Subcutaneous abdominal adipose tissue (tissue), 5 donors: ENCODE data around the gene MLST8.
A peak's percentile ranks its signal among the peaks of the same experiment; 100 is the strongest.
"Not testable (repeated sequence)": the region's sequence is repeated elsewhere in the genome, so short reads cannot be mapped to it uniquely, and the experiment has no call there.

Source experiments
- H3K27ac ChIP-seq: one replicate; pipeline ENCODE4 v1.7.0; 2013; ENCODE audit warnings: low read depth, mild to moderate bottlenecking, inconsistent platforms, low read length, moderate library complexity
- H3K27me3 ChIP-seq, 5 donors: one replicate each; pipeline ENCODE4 v1.7.0; 2013; ENCODE audit warnings: low read length in 5 of 5, inconsistent platforms in 1 of 5; ENCODE audit not compliant: control insufficient read depth in 5 of 5, insufficient read depth in 4 of 5
- H3K36me3 ChIP-seq, 5 donors: one replicate each; pipeline ENCODE4 v1.7.0; 2013; ENCODE audit warnings: low read length in 5 of 5; ENCODE audit not compliant: control insufficient read depth in 5 of 5, insufficient read depth in 5 of 5
- H3K4me1 ChIP-seq, 5 donors: one replicate each; pipeline ENCODE4 v1.7.0; 2013; ENCODE audit warnings: low read length in 5 of 5, mild to moderate bottlenecking in 3 of 5, moderate library complexity in 1 of 5; ENCODE audit not compliant: control insufficient read depth in 5 of 5, insufficient read depth in 5 of 5
- H3K4me3 ChIP-seq, 5 donors: one replicate each; pipeline ENCODE4 v1.7.0; 2013; ENCODE audit warnings: low read length in 5 of 5, low read depth in 1 of 5
- H3K9ac ChIP-seq, 5 donors: one replicate each; pipeline ENCODE4 v1.7.0; 2013; ENCODE audit warnings: low read length in 5 of 5, mild to moderate bottlenecking in 4 of 5, moderate library complexity in 3 of 5
- H3K9me3 ChIP-seq, 5 donors: one replicate each; pipeline ENCODE4 v1.7.0; 2013; ENCODE audit warnings: low read length in 5 of 5; ENCODE audit not compliant: control insufficient read depth in 5 of 5
- donor health status: healthy.
- donor health status: healthy.
- donor health status: healthy.
- donor health status: healthy.
- donor health status: healthy.

Gene MLST8

GRCh38 chr16:2235695-2236336 is 30.6 kb downstream of the MLST8 start:
- Histone ChIP-seq H3K4me3 (peak overlapping the region in 1 of 5 donors; percentile 49), H3K4me1 (peaks cover 0 to 23% (median 17%) of the 10 kb centered on the region in 5 donors), H3K36me3 (peaks cover 0 to 59% (median 54%) of the 10 kb centered on the region in 5 donors), H3K27me3 (peaks cover 0 to 18% (median 8%) of the 10 kb centered on the region in 5 donors), H3K9ac (no peak overlapping the region), H3K9me3 (no peaks in the 10 kb centered on the region), H3K27ac (no peak overlapping the region)

GRCh38 chr16:2236337-2237101 is 31.3 kb downstream of the MLST8 start, which contains the start of gene DNASE1L2:
TSS of gene DNASE1L2 (plus strand) at chr16:2236444. CDS start at chr16:2236817, 373 bp downstream.
- Histone ChIP-seq H3K27ac (no peak within 1 kb of the TSS), H3K36me3 (peaks cover 0 to 52% (median 47%) of the 10 kb centered on the region in 5 donors), H3K27me3 (peaks cover 0 to 18% (median 8%) of the 10 kb centered on the region in 5 donors), H3K4me3 (peak within 1 kb of the TSS in 3 of 5 donors; percentile 6 to 49 (median 48)), H3K9ac (peak within 1 kb of the TSS in 1 of 5 donors; percentile 47), H3K4me1 (peaks cover 0 to 23% (median 17%) of the 10 kb centered on the region in 5 donors), H3K9me3 (no peaks in the 10 kb centered on the region)

- Histone ChIP-seq H3K4me3 (peak overlapping the region in 2 of 5 donors; percentile 48 to 49), H3K27ac (no peak overlapping the region)
Observed at GRCh38 chr16:2237102-2237482, 31.8 kb downstream of the MLST8 start.

GRCh38 chr16:2237493-2238149 is 32.4 kb downstream of the MLST8 start:
- no peak overlapping the region for H3K4me3 ChIP-seq

More at GRCh38 chr16:2237102-2237482, 31.8 kb downstream of the MLST8 start:
- Histone ChIP-seq H3K36me3 (peaks cover 0 to 48% (median 42%) of the 10 kb centered on the region in 5 donors), H3K4me1 (peaks cover 0 to 23% (median 17%) of the 10 kb centered on the region in 5 donors), H3K27me3 (peaks cover 0 to 18% (median 8%) of the 10 kb centered on the region in 5 donors), H3K9me3 (no peaks in the 10 kb centered on the region), H3K9ac (no peak overlapping the region)

GRCh38 chr16:2238150-2238837 is 33.0 kb downstream of the MLST8 start:
- peaks cover 0 to 23% (median 17%) of the 10 kb centered on the region in 5 donors for H3K4me1 ChIP-seq
- peaks cover 0 to 18% (median 8%) of the 10 kb centered on the region in 5 donors for H3K27me3 ChIP-seq
- no peak overlapping the region for H3K4me3 ChIP-seq
- H3K9me3 ChIP-seq, result no peaks in the 10 kb centered on the region
- no peak overlapping the region for H3K9ac ChIP-seq
- no peak overlapping the region for H3K27ac ChIP-seq
- H3K36me3 ChIP-seq, result peaks cover 0 to 48% (median 42%) of the 10 kb centered on the region in 5 donors

More at GRCh38 chr16:2237493-2238149, 32.4 kb downstream of the MLST8 start:
- H3K9me3 ChIP-seq, result no peaks in the 10 kb centered on the region
- peaks cover 0 to 18% (median 8%) of the 10 kb centered on the region in 5 donors for H3K27me3 ChIP-seq
- H3K27ac ChIP-seq, result no peak overlapping the region
- no peak overlapping the region for H3K9ac ChIP-seq
- H3K36me3 ChIP-seq, result peaks cover 0 to 48% (median 42%) of the 10 kb centered on the region in 5 donors
- H3K4me1 ChIP-seq, result peaks cover 0 to 23% (median 17%) of the 10 kb centered on the region in 5 donors

GRCh38 chr16:2238838-2239675 is 33.8 kb downstream of the MLST8 start:
- Histone ChIP-seq H3K27ac (no peak overlapping the region), H3K27me3 (peaks cover 0 to 18% (median 8%) of the 10 kb centered on the region in 5 donors), H3K9me3 (no peaks in the 10 kb centered on the region), H3K36me3 (peaks cover 0 to 48% (median 42%) of the 10 kb centered on the region in 5 donors), H3K9ac (no peak overlapping the region), H3K4me1 (peaks cover 0 to 23% (median 17%) of the 10 kb centered on the region in 5 donors), H3K4me3 (no peak overlapping the region)

- H3K27ac ChIP-seq, H3K9ac ChIP-seq, H3K9me3 ChIP-seq, H3K4me3 ChIP-seq: not testable (repeated sequence)
- peaks cover 0 to 23% (median 17%) of the 10 kb centered on the region in 5 donors for H3K4me1 ChIP-seq
- peaks cover 0 to 15% (median 8%) of the 10 kb centered on the region in 5 donors for H3K27me3 ChIP-seq
- H3K36me3 ChIP-seq, result peaks cover 0 to 48% (median 43%) of the 10 kb centered on the region in 5 donors
Observed at GRCh38 chr16:2240331-2240730, 35.1 kb downstream of the MLST8 start.

- peaks cover 0 to 57% (median 50%) of the 10 kb centered on the region in 5 donors for H3K36me3 ChIP-seq
Observed at GRCh38 chr16:2242598-2242997, 37.3 kb downstream of the MLST8 start.

More at GRCh38 chr16:2242598-2242997, 37.3 kb downstream of the MLST8 start:
- Histone ChIP-seq H3K4me1 (peaks cover 0 to 6% (median 2%) of the 10 kb centered on the region in 5 donors), H3K9me3 (no peaks in the 10 kb centered on the region), H3K4me3 (no peak overlapping the region), H3K27me3 (no peaks in the 10 kb centered on the region), H3K9ac (no peak overlapping the region), H3K27ac (no peak overlapping the region)
